ENCODE measurements around the gene GALNT11.
"Not testable (repeated sequence)": the region's sequence is repeated elsewhere in the genome, so short reads cannot be mapped to it uniquely, and the experiment has no call there.

Gene GALNT11

DNA sequence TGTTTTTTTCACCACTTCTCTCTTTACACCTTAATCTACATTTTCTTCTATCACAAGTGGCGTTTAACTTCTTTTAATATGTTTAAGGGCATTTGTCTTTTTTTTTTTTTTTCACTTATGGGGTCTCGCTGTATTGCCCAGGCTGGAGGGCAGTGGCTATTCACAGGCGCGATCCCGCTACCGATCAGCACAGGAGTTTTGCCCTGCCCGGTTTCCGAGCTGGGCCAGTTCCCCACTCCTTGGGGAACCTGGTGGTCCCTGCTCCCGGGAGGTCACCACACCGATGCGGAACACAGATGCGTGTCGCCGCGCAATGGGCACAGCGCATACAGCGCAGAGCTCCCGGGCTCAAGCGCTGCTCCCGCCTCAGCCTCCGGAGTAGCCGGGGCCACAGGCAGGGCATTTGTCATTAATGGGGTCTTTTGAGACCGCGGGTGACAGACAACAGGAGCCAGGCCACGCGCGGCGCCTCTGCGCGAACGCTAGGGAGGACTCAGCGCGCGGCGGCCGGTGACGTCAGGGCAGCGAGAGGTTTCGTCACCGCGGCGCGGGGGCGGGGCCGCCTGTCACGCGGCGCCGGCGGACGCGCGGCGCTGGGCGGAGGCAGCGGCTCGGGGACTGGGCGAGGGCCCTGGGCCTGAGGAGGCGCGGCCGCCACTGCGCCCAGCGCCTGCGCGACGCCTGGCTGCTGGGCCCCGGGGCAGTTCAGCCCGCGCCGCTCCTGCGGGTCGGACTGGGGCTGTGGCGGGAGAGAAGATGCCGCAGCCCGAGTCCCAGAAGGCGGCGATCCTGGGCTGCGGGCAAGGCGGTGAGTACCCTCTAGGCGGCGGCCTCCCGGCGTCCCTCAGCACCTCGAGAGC, at the start of gene GALNT11:
Gene GALNT11, plus strand, starts transcription at position 598 of the 860 bp plus-strand sequence. CDS start 68,554 bp downstream, outside the sequence.
- peak; percentile 92 for DNase-seq

DNA sequence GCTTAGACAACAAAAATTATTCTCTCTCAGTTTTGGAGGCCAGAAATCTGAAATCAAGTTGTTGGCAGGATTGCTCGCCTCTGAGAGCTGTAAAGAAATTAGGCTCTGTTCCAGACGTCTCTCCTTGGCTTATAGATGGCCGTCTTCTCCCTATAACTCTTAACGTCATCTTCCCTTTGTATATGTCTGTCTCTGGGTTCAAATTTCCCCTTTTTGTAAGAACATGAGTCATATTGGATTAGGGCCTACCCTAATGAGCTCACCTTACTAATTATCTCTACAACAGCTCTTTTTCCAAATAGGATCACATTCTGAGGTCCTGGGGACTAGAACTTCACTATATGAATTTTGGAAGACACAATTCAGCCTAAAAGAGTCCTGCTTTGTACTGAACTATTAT, 46.9 kb upstream of the GALNT11 start:
- no peak for DNase-seq

DNA sequence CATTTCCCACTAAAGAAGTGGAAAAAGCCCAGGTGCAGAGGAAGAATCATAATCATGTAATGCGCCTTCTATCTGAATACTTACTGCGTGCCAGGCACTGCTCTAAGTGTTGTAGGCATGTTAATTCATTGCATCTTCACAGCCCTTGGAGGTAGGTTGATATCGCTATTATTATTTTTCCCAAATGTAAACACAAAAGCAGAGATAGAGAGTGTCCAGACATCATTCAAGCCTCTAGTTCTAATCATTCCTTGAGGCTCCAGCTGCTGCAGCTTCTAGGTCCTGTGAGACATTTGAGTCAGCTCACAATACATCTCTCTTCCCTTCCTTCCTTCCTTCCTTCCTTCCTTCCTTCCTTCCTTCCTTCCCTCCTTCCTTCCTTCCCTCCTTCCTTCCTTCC, 44.3 kb upstream of the GALNT11 start:
- no peak for DNase-seq

DNA sequence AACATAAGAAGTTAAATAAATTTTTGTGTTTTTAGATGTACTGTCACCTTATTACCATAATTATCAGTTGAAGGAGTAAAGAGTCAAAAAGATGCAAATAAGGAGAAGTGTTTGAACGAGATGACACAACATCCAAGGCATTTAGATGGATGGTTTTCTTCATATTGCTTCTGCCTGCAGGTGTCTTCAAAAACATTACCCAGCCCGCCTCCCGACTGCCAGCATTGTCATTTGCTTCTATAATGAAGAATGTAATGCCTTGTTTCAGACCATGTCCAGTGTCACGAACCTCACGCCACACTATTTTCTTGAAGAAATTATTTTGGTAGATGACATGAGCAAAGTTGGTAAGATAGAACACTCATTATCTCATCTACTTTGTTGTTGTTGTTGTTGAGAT, 42.7 kb upstream of the GALNT11 start:
- no peak for DNase-seq

DNA sequence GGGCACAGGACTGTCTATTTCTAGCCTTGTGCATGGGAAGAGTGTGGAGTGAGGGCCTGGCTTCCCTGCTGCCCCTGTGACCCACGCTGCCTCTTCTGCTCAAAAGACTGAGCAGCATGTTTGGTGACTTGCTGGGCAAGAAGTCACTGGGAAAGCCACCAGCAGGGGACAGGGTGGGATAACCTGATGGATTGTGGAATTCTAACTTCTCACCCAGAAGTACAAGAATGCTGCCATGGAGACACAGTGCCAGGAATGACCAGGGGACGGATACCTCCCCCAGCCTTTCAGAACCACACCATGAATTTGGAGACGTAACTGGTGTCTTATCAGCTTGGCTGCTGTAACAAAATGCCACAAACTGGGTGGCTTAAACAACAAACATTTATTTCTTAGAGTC, 40.9 kb upstream of the GALNT11 start:
- no peak for DNase-seq

DNA sequence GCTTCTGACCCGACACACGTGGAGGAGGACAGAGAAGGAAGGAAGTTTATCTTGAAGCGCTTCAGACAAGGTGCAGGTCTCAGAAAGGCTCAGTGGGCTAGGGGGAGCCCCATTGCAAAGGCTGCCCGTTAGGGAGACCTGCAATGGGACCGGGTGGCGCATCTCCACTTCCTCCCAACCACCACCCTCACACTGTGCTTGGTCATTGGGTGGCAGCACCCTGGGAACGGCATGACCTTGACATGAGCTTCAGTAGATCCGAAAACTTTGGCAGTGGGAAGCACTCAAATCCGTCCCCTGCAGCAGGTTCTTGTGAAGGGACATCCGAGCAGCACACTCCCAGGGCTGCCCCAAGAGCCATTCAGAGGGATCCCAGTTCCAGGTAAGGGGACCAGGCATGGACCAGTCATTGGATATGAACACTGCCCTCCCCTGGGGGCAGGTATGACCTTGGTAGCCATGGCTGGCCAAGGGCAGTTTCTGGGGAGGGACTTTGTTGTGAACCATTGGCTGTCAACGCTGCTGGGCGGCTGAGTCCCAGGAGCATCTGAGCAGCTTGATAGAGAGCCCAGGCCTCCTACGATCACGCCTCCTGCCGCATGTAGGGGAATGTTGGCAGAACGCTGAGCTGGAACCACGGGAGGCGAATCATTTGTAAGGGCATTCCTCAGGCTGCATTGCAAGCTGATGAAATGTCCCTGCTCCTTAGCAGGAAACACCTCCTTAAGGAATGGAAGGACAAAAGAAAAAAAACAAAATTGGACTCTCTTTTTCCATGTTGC, 37.5 kb upstream of the GALNT11 start:
- no peak for DNase-seq

DNA sequence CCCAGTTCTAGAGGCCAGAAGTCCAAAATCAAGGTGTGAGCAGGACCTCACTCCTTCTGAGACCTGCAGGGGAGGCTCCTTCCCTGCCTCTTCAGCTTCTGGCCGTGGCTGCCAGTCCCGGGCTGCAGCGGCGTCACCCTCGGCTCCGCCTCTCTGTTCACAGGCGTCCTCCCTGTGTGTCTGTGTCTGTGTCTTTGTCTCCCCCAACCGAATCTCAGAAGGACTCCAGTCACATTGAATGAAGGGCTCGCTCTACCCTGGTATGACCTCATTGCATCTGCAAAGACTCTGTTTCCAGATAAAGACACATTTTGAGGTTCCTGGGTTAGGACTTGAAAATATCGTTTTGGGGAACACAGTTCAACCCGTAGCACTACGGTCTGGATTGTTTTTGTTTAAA, 33.1 kb upstream of the GALNT11 start:
- DNase-seq, result peak; percentile 67

DNA sequence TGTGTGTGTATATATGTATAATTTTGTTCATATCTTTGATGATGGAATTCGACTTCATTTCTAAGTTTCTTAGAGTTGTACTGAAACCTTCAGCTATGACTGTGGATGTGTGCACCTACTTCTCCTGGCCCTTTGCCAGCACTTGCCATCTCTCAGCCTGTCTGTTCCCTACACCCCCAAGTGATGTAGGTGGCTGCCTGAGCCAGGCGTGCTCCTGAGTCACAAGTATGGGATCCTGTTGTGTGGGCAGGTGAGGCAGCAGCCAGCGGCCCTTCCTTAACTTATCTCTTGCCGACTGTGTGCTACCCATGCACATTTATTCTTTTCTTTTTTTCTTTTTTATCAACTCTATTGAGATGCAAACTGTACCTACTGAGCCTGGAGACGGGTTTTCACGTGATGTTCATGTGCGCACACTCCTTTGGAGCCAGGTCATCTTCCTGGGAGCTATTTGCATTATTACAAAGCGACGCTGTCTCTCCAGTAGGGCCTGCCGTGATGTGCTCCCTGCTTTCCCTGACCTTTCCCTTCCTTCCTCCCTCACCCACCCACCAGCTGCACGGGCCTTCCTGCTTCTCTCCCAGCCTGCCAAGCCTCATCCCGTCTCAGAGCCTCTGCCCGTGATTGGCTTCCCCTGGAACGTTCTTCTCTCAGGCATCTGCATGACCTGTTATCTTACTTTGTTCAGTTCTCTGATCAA, 31.3 kb upstream of the GALNT11 start:
- no peak for DNase-seq

DNA sequence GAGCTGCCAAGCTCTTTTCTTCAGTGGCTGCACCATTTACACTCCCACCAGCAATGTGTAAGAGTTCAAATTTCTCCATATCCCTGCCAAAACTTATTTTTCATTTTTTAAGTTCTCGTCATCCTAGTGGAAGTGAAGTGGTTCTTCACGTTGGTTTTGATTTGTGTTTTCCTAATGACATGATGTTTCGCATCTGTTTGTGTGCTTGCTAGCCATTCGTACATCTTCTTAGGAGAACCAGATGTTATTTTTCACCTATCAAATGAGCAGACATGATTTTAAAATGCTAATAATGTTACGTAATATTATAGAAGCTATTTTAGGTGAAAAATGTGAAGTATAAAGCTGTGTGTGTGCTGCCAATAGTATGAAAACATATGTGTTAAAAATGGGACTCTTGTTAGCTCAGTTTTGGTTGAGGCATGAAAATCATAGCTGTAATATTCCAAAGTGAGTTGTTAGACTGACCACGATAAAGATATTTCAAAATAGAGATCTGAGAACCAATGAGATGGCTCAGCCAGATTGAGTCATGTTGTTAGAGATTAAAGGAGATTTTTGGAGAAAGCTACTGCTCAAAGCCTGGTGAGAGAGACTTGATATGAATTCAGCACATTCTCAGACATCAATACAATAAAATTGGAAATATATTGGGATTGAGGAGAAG, 25.9 kb upstream of the GALNT11 start:
- no peak for DNase-seq

DNA sequence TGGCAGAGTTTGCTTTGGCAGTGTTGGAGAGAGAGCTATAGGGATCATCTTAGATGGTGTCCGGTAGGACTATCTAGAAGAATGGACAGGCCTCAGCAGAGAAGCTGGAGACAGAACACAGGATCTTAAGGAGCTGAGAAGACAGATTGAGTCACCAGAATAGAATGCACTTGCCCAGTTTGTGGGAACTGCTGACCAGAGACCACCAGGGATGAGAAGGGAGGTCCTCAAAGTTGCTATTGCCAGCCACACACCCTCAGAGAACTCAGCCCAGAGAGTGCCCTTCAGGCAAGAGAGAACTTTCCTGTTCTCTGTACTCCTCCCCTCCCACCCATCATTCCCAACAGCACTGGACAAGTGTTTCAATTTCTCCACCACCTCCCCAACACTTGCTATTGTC, 25.3 kb upstream of the GALNT11 start:
- DNase-seq, result no peak

DNA sequence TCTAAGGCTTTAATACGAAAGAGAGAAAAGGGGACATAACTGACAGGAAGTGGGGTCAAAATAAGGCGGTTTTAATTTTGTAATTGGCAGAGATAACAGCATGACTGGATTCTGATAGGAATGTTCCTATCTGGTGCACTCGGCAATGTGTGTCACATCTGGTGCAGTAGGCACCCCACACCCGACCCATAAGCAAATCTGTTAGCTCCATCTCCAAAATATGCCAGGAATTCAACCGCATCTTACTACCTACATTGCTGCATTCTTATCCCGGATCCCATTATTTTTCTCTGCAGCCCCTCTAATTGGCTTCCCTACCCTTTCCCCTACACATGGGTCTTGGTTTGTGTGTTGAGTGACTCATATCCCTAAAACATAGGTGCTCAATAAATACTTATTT, 19.1 kb upstream of the GALNT11 start:
- DNase-seq, result no peak

DNA sequence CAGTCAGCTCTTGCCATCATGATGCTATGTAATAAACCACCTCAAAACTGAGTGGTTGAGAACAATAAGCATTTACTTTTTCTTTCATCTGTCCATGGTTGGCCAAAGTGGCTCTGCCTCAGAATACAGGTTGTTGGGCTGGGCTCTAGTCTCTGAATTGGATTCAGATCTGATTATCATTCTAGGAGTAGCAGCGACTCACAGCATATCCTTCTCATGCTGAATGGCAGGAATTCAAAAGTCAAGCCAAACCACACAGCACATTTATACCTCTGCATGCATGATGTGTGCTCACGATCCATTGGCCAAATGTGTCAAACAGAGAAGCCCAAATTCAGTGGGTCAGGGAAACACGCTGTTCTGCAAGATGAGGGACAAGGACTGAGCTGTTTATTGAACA, 13.6 kb upstream of the GALNT11 start:
- DNase-seq, result no peak

DNA sequence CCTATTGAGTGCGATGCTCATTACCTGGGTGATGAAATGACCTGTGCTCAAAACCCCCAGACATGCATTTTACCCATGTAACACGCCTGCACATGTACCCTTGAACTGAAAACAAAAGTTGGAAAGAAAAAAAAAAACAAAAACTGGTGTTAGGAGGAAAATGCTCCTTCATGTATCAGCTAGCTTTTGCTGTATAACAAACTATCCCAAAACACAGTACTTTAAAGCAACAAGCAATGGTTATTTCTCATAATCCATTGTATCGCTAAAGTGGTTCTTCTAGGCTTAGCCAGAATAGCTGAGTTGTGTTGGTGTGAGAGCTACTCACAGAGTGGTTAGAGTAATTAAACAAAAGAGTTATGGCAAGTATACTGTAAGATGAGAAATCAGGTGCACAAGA, 12.2 kb upstream of the GALNT11 start:
- no peak for DNase-seq

DNA sequence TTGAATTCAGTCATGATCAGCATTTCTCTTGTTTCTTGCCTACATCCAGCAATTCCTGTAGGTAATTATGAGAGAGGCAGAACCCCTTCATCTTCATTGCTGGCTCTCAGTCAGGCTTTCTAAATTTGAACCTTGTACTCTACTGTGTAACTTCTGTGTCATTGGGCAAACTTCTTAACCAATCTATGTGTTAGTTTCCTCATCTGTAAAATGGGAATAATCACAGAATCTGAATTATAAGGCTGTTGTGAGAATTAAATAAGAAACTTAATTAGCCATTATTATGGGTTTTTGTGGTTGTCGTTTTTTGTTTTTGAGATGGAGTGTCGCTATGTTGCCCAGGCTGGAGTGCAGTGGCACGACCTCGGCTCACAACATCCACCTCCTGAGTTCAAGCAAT, 11.5 kb upstream of the GALNT11 start:
- DNase-seq, result no peak

DNA sequence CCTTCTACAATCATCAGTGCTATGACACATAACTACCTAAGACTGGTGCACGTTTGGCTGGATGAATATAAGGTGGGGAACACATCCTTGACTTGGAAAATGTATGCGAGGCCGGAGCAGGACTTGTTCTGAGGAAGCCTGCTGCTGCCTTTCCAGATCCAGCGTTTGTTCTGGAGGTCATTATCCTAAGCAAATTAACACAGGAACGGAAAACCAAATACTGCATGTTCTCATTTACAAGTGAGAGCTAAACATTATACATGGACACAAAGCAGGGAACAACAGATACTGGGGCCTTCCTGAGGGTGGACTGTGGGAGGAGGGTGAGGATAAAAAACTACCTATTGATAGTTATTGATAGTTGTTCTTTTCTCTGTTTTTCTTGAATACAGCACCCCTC, 10.8 kb upstream of the GALNT11 start:
- no peak for DNase-seq

DNA sequence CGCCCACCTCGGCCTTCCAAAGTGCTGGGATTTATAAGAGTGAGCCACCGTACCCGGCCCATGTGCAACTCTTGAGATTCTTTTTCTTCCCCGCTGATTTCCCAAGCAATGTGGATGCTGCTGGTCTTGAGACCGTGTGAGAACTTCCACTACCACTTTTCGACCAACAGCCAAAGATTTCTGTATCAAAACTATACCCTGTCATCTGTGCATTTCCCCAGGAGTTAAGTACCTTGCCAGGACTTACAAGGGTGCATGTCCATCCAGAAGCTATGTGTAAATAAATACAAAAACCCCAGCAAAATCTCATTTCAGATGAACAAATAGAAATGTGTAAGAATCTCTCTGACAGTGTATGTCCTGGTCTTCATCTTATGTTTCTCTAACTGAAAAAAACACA, 9.9 kb upstream of the GALNT11 start:
- DNase-seq, result no peak

DNA sequence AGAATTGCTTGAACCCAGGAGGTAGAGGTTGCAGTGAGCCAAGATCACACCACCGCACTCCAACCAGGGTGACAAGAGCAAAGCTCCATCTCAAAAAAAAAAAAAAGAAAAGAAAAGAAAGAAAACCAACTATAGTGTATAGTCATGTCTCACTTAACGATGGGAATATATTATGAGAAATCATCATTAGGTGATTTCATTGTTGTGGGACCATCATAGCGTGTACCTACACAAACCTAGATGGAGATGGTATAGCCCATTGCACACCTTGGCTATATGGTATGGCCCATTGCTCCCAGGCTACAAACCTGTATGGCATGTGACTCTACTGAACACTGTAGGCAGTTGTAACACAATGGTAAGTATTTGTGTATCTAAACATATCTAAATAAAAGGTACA, 8.5 kb upstream of the GALNT11 start:
- no peak for DNase-seq

DNA sequence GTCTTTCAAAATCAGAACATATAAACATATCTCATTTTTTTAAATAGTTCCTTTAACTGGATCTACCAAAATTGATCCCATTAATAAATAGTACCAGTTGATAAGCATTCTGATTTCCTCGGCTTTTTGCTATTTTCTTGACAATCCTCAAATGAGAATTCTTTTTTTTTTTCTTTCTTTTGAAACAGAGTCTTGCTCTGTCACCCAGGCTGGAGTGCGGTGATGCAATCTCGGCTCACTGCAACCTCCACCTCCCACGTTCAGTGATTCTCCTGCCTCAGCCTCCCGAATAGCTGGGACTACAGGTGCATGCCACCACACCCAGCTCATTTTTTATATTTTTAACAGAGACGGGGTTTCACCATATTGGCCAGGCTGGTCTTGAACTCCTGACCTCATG, 7.8 kb upstream of the GALNT11 start:
- not testable (repeated sequence) for DNase-seq

DNA sequence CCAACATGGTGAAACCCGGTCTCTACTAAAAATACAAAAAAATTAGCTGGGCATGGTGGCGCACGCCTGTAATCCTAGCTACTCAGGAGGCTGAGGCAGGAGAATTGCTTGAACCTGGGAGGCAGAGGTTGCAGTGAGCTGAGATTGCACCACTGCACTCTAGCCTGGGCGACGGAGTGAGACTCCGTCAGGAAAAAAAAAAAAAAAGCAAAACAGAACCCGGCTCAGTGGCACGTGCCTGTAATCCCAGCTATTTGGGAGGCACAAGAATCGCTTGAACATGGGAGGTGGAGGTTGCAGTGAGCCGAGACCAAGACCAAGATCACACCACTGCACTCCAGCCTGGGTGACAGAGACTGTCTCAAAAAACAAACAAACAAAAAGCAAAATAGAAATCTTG, 3.7 kb upstream of the GALNT11 start:
- not testable (repeated sequence) for DNase-seq

DNA sequence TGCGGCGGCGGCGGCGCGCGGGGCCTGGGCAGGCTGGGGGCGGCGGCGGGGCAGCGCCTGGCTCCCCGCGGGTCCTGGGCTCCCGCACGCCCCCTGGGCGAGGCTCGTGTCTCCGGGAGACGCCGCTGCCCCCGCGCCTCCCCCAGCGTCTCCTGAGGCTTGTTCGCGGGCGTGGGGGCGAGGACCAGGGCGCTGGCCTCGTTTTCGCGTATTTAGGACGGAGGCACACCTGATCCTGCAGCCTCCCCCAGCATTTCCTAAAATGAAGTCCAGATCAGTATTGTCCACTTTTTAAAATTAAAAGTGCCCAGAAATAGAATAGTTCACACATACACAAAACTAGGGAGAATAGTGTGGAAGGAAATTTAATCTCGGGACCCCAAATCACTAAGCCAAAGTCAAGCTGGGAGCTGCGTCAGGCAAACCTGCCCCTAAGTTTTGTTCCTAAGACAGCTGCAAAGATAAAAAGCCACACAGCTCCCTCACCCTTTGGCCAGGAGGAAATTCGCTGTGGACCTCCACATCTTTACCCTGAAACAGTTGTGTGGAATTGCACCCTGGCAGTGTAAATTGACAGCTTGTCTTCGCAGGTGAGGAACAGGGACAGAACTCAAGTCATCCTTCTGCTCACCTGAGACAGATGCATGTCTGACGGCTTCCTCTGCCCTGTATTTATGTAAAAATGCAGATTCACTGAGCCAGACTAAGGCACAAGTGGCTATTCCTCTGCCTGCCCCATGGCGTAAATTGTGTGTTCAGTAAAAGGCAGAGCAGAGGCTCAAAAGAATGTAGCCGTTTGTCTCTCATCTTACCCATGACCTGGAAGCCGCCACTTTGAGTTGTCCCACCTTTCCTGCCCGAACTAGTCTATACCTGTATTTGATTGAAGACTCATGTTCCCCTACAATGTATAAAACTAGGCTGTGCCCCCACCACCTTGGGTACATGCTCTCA, 740 bp downstream of the GALNT11 start:
- DNase-seq, result no peak

DNA sequence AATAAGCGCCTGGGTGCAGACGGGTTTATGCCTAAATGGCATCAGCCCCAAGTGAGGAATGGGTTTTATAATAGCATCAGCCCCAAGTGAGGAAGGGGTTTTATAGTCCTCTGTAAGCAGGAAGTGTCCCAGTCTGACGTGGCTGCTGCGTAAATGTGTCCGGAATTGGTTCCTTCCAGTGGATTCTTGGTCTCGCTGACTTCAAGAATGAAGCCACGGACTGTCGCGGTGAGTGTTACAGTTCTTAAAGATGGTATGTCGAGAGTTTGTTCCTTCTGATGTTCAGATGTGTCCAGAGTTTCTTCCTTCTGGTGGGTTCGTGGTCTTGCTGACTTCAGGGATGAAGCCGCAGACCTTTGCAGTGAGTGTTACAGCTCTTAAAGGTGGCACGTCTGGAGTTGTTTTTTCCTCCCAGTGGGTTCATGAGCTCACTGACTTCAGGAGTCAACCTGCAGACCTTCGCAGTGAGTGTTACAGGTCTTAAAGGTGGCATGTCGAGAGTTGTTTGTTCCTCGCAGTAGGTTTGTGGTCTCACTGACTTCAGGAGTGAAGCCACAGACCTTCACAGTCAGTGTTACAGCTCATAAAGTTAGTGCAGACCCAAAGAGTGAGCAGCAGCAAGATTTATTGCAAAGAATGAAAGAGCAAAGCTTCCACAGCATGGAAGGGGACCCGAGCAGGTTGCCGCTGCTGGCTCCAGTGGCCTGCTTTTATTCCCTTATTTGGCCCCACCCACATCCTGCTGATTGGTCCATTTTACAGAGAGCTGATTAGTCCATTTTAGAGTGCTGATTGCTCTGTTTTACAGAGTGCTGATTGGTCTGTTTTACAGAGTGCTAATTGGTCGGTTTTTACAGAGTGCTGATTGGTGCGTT, 2.3 kb downstream of the GALNT11 start:
- not testable (repeated sequence) for DNase-seq
